HG02678 (cell line): ENCODE measurements around the gene TMEM254.
"Not testable (repeated sequence)": the region's sequence is repeated elsewhere in the genome, so short reads cannot be mapped to it uniquely, and the experiment has no call there.

Source experiments
- ATAC-seq: cut with Tn5 transposase; IDR thresholded peaks from one replicate; pipeline ENCODE4 v1.9.1; 2021; ENCODE audit warnings: mild to moderate bottlenecking, moderate library complexity; ENCODE audit not compliant: unreplicated experiment

The TMEM254 gene

GRCh38 chr10:80075781-80076180 lies 2.7 kb upstream of the TMEM254 start:
- ATAC-seq: no peak

GRCh38 chr10:80077869-80078447 lies 507 bp upstream of the TMEM254 start:
- ATAC-seq: no peak

- no peak for ATAC-seq
These were observed 851 bp downstream of the TMEM254 start for GRCh38 chr10:80079312-80079719.

GRCh38 chr10:80081026-80081425 lies 2.6 kb downstream of the TMEM254 start:
- ATAC-seq: no peak

- no peak for ATAC-seq
These were observed 3.6 kb downstream of the TMEM254 start for GRCh38 chr10:80081801-80082750.

- ATAC-seq: no peak
These were observed 11.7 kb downstream of the TMEM254 start for GRCh38 chr10:80090121-80090520.

- ATAC-seq: no peak
These were observed 15.8 kb downstream of the TMEM254 start for GRCh38 chr10:80094231-80094630.

GRCh38 chr10:80098272-80098671 lies 19.8 kb downstream of the TMEM254 start:
- not testable (repeated sequence) for ATAC-seq

GRCh38 chr10:80099295-80099694 lies 20.8 kb downstream of the TMEM254 start:
- not testable (repeated sequence) for ATAC-seq

- no peak for ATAC-seq
These were observed 21.7 kb downstream of the TMEM254 start for GRCh38 chr10:80100116-80100515.

- ATAC-seq: no peak
These were observed 22.6 kb downstream of the TMEM254 start for GRCh38 chr10:80100861-80101695.

- ATAC-seq: peak; percentile 55
These were observed 25.8 kb downstream of the TMEM254 start for GRCh38 chr10:80104066-80104926.

- no peak for ATAC-seq
These were observed 30.2 kb downstream of the TMEM254 start for GRCh38 chr10:80108576-80109239.

- ATAC-seq: no peak
These were observed 32.5 kb downstream of the TMEM254 start for GRCh38 chr10:80110986-80111385.

- ATAC-seq: no peak
These were observed 40.2 kb downstream of the TMEM254 start for GRCh38 chr10:80118669-80119068.

- ATAC-seq: no peak
These were observed 43.7 kb downstream of the TMEM254 start for GRCh38 chr10:80122110-80122710.

GRCh38 chr10:80122746-80123145 lies 44.3 kb downstream of the TMEM254 start:
- ATAC-seq: no peak

GRCh38 chr10:80126876-80127275 lies 48.4 kb downstream of the TMEM254 start:
- ATAC-seq: no peak

- no peak for ATAC-seq
These were observed 53.0 kb downstream of the TMEM254 start for GRCh38 chr10:80131499-80131901.
